NCI-H1105 (cell line): ENCODE results near the gene ARL5A.
A peak's percentile ranks its signal among the peaks of the same experiment; 100 is the strongest.

Source experiments
- DNase-seq: peaks from one replicate; lab custom pipeline; 2025; lab: John Stamatoyannopoulos, UW

ARL5A gene

DNA sequence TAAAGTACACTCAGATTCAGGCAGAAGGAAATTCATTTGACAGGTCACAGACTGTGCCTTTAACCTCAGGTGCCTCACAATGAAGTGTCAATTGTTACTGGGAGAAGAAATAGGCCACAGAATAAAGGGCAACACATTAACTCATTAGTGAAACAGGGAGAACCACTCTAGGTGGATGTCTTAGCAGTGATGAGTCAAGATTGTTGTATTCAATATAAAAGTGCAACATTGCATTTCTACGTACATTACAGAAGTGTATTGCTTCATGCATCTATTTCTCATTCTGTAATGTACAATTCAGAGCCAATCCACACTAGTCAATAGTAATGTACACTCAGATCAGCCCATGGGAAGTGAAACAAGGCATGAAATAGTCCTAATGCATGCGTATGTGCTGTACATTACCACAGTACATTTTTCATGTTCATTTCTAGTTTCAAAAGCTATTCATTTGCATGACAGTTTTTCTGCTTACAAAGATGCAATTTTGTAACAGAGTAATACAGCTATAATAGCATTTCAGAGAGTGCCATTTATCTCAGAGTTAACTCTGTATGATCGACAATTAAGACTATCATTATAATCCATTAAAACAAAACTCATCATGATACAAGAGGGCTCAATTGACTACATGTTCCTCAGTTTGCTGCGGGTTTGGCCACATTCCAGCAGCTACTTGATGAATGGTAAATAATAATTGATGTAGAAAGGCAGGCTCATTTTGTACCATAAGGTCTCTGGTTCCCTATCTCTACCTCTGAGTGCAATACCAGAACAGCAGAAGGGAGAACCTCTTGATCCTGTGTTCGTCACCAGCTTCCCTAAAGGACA lies 12.2 kb upstream of the ARL5A start:
- DNase-seq: peak; percentile 83

DNA sequence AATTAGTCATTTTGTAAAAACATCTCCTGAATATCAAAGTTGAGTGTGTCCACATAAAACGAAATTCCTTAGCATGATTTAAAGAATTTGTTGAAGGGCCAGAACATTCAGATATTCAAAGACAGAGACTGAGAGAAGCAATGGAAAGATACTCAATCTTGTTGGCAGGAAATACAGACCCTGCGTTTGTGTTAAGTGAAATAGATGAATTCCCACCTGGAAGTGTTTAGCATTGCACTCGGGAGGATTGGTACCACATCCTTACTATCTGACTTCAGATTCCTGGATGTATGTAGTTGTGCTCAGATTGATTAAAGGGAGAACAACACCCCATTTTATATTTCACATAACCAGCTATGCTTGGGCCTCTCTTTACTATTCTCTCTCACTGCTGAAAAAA lies 9.7 kb upstream of the ARL5A start:
- DNase-seq: no peak

DNA sequence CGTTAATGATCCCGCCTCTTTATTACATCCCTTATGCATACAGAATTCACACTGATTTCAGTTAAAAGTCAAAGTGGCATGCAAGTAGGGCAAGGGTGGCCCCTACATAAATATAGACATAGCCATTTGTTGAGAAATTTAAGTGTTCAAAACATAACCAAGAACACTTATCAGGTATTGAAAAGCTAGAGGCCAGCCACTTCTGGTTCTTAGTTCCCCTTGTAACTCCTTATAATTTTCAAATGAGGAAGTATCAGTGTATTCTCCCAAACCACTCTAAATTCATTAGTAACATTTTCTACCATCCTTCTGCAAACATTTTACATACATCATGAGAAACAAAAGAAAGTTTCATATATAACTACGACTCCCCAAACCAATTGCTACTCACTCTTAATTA lies 5.8 kb upstream of the ARL5A start:
- DNase-seq: no peak

DNA sequence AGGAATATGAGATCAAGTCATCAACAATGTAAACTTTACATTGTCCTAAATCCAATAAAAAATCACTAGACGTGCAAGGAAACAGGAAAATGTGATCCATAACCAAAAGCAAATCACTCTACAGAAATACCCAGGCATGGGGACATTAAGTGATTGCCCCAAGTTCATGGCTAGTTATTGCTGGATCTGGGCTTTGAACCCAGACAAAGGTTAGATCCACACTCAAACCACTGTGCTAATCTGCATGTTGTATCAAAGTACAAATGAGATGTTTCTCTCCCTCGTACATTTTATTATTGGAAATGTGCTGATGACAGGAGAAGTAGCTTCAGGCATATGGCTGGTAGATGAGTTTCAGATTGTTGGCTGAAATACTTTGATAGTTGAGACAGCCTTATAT lies 2.7 kb upstream of the ARL5A start:
- no peak for DNase-seq

- no peak for DNase-seq
Measured at GRCh38 chr2:151828890-151829324, 686 bp upstream of the ARL5A start.

DNA sequence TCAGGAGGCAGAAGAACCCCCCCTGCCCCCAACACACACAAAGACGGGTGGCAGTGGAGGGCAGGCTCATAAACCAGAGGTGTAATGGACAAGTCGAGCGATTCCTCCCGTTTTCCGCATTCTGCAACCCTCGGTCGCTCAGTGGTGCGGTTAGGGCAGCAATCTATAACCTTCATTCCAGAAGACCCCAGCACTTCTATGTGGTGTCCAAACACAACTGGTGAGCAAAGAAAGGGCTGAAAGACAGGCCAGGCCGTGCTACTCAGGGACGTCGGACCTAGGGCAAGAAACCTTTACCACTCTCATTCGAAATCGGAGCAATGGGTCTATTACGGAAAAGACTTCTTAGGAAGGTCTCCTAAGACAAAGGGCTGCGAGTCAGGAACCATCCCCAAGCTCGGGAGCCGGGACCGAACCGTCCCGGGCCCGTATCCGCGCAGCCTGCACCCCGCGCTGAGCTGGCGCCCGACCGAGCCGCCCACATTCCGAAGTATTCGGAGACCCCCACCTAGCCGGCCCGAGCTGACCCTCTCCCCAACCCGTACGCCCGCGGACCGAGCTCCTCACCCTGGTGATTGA lies 568 bp downstream of the ARL5A start:
- no peak for DNase-seq

GRCh38 chr2:151826737-151827157 lies 1.5 kb downstream of the ARL5A start:
- DNase-seq: no peak

DNA sequence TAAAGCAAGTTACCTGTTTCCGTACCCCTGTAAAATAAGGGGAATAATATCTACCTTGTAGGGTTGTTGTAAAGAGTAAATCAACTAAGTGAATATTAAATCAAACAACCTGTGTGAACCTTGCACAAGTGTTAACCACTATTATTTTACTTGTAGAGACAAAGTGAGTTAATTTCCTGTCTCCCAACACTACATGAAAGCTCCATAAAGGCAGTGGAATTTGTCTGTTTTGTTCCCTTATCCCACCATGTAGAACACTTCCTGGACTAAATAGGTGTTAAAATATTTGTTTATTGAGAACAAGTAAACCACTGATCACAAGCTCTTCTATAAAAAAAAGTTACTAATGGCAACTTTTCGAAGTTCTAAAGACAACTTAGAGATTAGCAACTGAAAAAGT lies 3.3 kb downstream of the ARL5A start:
- no peak for DNase-seq

GRCh38 chr2:151823651-151824050 lies 4.6 kb downstream of the ARL5A start:
- DNase-seq: no peak

GRCh38 chr2:151819920-151820319 lies 8.3 kb downstream of the ARL5A start:
- DNase-seq: no peak

DNA sequence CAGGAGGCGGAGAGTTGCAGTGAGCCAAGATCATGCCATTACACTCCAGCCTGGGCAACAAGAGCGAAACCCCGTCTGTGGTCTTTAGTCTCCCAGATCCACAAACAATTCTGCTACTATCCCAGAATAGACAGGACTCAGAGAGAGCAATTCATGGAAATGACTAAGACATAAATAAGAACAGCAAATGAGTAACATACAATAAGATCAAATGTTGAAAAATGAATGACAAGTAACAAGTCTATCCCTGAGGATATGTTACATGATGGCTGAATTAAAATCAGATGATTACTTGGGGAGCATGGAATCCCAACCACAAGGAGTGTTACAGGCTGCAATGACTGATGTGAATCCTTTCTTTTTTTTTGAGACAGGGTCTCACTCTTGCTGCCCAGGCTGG lies 10.3 kb downstream of the ARL5A start:
- no peak for DNase-seq

DNA sequence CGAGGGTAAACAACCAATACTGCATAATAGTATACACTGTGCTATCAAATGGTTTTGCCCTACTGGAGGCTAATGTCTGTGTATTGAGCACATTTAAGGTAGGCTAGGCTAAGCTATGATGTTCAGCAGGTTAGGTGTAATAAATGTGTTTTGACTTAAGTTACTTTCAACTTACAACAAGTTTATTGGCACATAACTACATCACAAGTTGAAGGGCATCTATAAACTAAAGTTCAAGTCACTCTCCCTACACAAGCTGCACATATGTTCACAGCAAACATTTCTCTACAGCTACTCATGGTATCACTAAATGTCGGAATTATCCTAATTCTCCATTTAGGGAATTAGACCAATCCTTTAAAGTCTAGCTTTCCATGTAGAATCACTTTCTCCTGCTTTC lies 11.4 kb downstream of the ARL5A start:
- DNase-seq: no peak

- DNase-seq: no peak
Measured at GRCh38 chr2:151815821-151816489, 12.3 kb downstream of the ARL5A start.

GRCh38 chr2:151810489-151810888 lies 17.7 kb downstream of the ARL5A start:
- no peak for DNase-seq

GRCh38 chr2:151809073-151809383 lies 19.2 kb downstream of the ARL5A start:
- DNase-seq: no peak

GRCh38 chr2:151808258-151809072 lies 19.8 kb downstream of the ARL5A start:
- DNase-seq: no peak

DNA sequence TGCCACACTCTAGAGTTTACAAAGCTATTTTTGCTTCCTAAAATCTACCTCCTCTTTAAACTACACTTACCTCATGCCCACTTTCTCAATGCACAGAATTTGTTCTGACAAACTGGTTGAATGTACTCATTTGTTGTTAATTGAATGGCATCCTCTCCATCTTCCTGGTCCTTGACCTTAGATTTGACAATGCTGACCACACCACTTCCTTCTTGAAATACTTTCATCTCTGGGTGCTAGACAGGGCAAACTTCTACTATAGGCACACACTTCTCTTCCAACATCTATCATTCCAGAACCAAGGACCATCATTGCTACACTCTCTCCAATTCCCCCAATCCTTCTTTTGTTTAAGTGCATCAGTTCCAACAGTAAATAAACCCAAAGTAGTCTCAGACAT lies 22.3 kb downstream of the ARL5A start:
- no peak for DNase-seq

- DNase-seq: no peak
Measured at GRCh38 chr2:151805343-151805742, 22.9 kb downstream of the ARL5A start.

DNA sequence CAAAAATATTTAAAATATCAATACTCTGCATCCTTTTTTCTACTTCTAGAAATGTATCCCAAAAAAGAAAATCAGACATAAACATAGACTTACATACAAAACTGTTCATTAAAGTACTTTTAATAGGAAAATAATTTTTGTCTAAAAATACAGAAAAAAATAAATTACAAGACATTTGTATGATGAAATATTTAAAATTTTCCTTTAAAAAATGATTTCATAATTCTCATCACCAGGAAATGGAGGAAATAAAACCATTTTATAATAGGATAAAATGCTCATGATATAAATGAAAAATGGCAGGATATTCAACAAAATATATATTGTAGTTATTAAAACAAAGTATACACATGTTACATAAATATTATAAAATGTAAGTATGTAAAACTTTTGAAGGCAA lies 24.4 kb downstream of the ARL5A start:
- no peak for DNase-seq

DNA sequence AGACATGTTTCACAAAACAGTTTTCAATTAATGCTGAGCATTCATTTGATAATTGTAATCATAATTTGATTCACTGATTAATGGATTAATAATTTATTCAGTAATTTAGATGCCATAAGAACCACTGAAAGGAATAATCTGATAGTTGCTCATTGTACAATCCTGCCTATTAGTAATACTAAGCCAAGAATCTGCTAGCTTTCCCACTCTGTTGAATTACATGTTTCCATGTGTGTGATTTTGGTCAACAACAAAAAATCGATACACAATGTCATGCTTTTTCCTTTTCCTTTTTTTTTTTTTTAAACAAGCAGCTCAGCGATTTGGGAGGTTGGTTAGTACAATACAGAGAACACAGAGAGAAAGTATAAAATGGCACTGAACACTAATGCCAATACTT lies 25.9 kb downstream of the ARL5A start:
- no peak for DNase-seq

DNA sequence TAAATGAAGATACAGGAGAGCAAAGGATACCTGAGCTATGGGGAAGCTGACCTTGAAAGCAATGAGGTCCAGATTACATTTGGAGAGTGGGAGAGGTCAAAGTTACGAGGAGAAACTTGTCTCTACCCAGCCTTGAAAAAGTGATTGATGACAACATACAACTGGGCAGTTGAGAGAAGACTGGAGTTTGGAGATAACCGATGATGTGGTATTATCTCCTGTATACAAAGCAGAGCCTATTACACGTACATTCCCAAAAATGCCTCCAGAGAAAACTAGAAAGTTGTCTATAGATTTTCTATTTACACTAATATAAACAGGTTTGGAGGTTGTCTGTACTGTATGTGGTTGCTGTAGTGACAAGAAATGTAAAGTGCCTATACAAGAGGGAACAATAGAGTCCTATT lies 28.3 kb downstream of the ARL5A start:
- DNase-seq: no peak

DNA sequence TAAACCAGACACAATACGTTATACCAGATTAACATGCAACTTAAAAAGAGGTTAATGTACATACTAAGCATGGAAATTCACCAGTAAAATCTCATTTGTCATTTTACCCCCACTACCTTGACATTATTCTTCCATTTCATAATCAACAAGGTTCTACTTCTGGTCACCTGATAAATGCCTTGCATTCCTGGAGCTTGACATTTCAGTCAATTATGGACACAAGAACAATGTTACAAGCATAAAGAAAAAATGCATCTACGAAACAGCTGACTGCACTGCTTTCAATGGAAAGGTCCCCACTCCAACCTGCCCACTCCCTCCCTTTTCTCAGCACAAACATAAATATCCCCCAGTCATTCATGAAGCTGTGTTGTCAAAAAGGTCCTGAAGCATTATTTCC lies 31.4 kb downstream of the ARL5A start:
- DNase-seq: no peak
